Right atrium auricular region (tissue), 2 donors: Measurements from ENCODE around the gene JMJD8. TPM values are rescaled to one million over a fixed set of nuclear protein-coding genes. Genes with fewer than 3 reads are reported as not detected.

Experiments
- DNase-seq: peaks from one replicate; pipeline ENCODE4 v3.0.0-alpha.2; 2019; ENCODE audit warnings: low spot score
- H3K27ac ChIP-seq, 2 donors: fragments of 200-600 bp; sonication (generic); 1 replicate in 1 of 2; 2 replicates in 1 of 2; pipeline ENCODE4 v1.5.1; 2016 to 2019
- H3K27me3 ChIP-seq, 2 donors: fragments of 200-600 bp; sonication (generic); one replicate each; pipeline versions ENCODE4 v1.5.1 to v1.6.0; 2017 to 2019
- H3K36me3 ChIP-seq: fragments of 200-600 bp; sonication (generic); one replicate; pipeline ENCODE4 v1.5.1; 2016
- H3K4me1 ChIP-seq, 2 donors: fragments of 200-600 bp; sonication (generic); one replicate each; pipeline versions ENCODE4 v1.5.1 to v1.6.0; 2017 to 2019
- H3K4me3 ChIP-seq, 2 donors: fragments of 200-600 bp; sonication (generic); 1 replicate in 1 of 2; 2 replicates in 1 of 2; pipeline ENCODE4 v1.5.1; 2017 to 2019; ENCODE audit warnings: mild to moderate bottlenecking in 1 of 2, moderate library complexity in 1 of 2
- H3K9me3 ChIP-seq, 2 donors: fragments of 200-600 bp; sonication (generic); one replicate each; pipeline ENCODE4 v1.5.1; 2019
- CTCF ChIP-seq, 2 donors: fragments of 200-600 bp; sonication (generic); IDR thresholded peaks; one replicate each; pipeline ENCODE4 v1.5.1; 2019; ENCODE audit warnings: antibody characterized with exemption in 2 of 2
- total RNA-seq, 2 donors: library from RNA; depleted of rRNA; stranded (reverse); fragments of >200 nt; gene quantifications; one replicate each; pipeline ENCODE4 v1.1.0, GENCODE V29; 2016

Gene JMJD8
- total RNA-seq, 2 donors from 2014 or later, result 76.4 to 82.1 TPM

DNA sequence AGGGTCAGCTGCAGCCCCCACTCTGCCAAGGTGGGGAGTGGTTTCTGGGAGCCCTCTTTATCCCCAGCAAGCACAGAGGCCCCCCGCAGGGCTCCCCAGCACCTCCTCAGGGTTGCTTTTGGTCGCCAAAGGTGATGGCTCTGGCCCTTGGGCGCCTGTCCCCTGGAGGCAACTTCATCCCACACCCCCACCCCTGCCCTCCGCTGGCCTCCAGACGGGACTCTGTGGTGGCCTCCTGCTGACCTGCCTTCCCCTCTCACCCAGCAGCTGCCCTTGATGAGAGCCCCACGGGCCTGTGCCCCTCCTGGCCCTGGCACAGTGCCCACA, 24.0 kb downstream of the JMJD8 start:
- Histone ChIP-seq H3K4me1 (peaks cover 0 to 14% of the 10 kb centered on the region in 2 donors), H3K4me3 (peak overlapping the region in 1 of 2 donors; percentile 39), H3K36me3 (no peaks in the 10 kb centered on the region), H3K27me3 (no peaks in the 10 kb centered on the region), H3K27ac (peak overlapping the region; percentile 68 to 78), H3K9me3 (no peaks in the 10 kb centered on the region)
- no peak for DNase-seq
- TF ChIP-seq CTCF (IDR thresholded peaks at IDR 0.05), result no peak

DNA sequence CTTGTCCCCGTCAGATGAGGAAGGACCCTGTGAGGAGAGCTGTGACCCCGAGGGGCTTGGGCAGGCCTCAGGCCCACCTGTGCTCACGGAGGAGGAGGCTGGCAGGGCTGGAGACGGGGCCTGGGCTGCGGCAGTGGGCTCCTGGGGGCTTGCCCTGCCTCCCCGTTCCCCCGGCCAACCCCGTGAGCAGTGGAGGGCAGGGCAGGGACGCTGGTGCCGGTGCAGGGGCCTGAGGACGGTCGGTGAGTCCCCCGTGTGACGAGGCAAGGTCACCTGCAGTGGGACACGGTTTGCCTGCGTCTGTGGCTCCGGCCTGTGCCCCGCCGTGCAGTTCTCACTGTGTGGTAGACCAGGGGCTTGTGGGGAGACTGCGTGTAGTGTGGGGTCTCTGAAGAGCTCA, 24.5 kb downstream of the JMJD8 start:
- no peaks in the 10 kb centered on the region for H3K36me3 ChIP-seq
- H3K4me3 ChIP-seq, result no peak overlapping the region
- peaks cover 0 to 14% of the 10 kb centered on the region in 2 donors for H3K4me1 ChIP-seq
- no peaks in the 10 kb centered on the region for H3K9me3 ChIP-seq
- H3K27me3 ChIP-seq, result no peaks in the 10 kb centered on the region
- H3K27ac ChIP-seq, result no peak overlapping the region
- DNase-seq, result no peak
- no peak for TF ChIP-seq CTCF (IDR thresholded peaks at IDR 0.05)

DNA sequence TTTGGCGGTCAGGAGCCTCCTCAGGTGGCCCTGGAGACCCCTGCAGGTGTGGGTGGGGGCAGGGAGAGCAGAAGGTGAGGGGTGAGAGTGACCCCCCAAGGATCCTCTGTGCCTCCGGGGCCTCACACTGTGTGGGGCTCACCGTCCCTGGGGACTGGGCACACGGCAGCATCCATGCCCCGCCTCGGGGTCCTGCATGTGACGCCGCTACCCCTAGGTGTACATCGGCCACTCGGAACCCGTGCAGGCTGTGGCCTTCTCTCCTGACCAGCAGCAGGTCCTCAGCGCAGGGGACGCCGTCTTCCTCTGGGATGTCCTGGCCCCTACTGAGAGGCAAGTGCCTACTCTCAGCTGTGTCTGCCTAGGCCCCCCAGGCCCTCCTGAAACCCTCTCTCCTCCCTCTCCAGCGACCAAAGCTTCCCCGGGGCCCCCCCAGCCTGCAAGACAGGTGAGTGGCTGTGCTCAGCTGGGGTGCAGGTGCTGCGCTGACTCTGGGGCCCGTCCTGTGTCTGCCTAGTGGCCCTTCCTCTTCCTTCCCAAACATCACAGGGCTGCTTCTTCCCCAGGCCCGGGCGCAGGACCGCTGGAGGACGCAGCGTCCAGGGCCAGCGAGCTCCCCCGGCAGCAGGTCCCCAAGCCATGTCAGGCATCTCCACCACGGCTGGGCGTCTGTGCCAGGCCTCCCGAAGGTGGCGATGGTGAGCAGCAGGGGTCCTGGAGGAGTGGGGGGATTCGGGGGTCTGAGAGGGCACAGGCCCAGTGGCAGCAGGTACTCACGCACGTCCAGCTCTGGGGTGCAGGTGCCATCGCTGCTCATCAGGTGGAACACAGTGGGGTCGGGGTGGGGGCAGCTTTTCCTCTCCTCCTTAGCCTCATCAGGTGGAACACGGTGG, 25.2 kb downstream of the JMJD8 start:
- TF ChIP-seq CTCF (IDR thresholded peaks at IDR 0.05), result no peak
- no peak overlapping the region for H3K27ac ChIP-seq
- no peaks in the 10 kb centered on the region for H3K27me3 ChIP-seq

GRCh38 chr16:657487-657886, 26.6 kb downstream of the JMJD8 start:
- H3K27me3 ChIP-seq, result no peaks in the 10 kb centered on the region
- H3K4me3 ChIP-seq, result no peak overlapping the region
- H3K27ac ChIP-seq, result no peak overlapping the region
- no peaks in the 10 kb centered on the region for H3K9me3 ChIP-seq
- peaks cover 0 to 14% of the 10 kb centered on the region in 2 donors for H3K4me1 ChIP-seq
- H3K36me3 ChIP-seq, result no peaks in the 10 kb centered on the region
- DNase-seq, result no peak
- TF ChIP-seq CTCF (IDR thresholded peaks at IDR 0.05), result no peak

More for the DNA sequence above, 25.2 kb downstream of the JMJD8 start:
- DNase-seq, result no peak
- Histone ChIP-seq H3K4me1 (peaks cover 0 to 14% of the 10 kb centered on the region in 2 donors), H3K9me3 (no peaks in the 10 kb centered on the region), H3K4me3 (no peak overlapping the region), H3K36me3 (no peaks in the 10 kb centered on the region)

DNA sequence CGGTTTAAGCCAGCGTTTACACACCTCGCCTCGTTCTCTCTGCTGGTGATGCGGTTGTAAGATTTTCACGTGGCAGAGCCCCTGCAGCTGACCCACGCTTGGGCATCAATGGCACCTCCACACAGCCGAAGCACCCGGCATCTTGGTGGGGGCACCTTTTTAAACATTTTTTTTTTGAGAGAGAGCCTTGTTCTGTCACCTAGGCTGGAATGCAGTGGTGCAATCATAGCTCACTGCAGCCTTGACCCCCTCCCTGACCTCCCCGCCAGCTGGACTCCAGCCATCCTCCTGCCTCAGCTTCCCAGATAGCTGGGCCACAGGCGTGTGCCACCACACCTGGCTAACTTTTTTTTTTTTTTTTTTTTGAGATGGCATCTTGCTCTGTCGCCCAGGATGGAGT, 30.1 kb downstream of the JMJD8 start:
- no peak overlapping the region for H3K27ac ChIP-seq
- no peaks in the 10 kb centered on the region for H3K9me3 ChIP-seq
- no peaks in the 10 kb centered on the region for H3K36me3 ChIP-seq
- no peak overlapping the region for H3K4me3 ChIP-seq
- no peak for TF ChIP-seq CTCF (IDR thresholded peaks at IDR 0.05)
- no peak for DNase-seq
- H3K4me1 ChIP-seq, result peaks cover 0 to 13% of the 10 kb centered on the region in 2 donors
- H3K27me3 ChIP-seq, result no peaks in the 10 kb centered on the region
